ENCODE data around the gene HGF. TPM values are rescaled to one million over a fixed set of nuclear protein-coding genes. Genes with fewer than 3 reads are reported as not detected.

The HGF gene
- total RNA-seq, 2 experiments from 2014 or later, result not detected

- CTCF ChIA-PET, result no interaction called here
- POLR2A ChIA-PET, result no interaction called here
- DNase-seq, result no peak
Measured at GRCh38 chr7:81761821-81762220, 8.0 kb downstream of the HGF start.

GRCh38 chr7:81761031-81761430 lies 8.8 kb downstream of the HGF start:
- Mint-ChIP-seq H3K4me3 (no peak overlapping the region), H3K4me1 (no peaks in the 10 kb centered on the region), H3K9me3 (no peaks in the 10 kb centered on the region), H3K36me3 (ENCODE audit: low read depth) (no peaks in the 10 kb centered on the region), H3K27me3 (no peaks in the 10 kb centered on the region), H3K27ac (no peak overlapping the region)
- no peak for DNase-seq
- POLR2A ChIA-PET, result no interaction called here
- CTCF ChIA-PET, result no interaction called here

More at GRCh38 chr7:81761821-81762220, 8.0 kb downstream of the HGF start:
- Mint-ChIP-seq H3K4me3 (no peak overlapping the region), H3K9me3 (no peaks in the 10 kb centered on the region), H3K27me3 (no peaks in the 10 kb centered on the region), H3K4me1 (no peaks in the 10 kb centered on the region), H3K36me3 (ENCODE audit: low read depth) (no peaks in the 10 kb centered on the region), H3K27ac (no peak overlapping the region)

GRCh38 chr7:81754918-81755696 lies 14.7 kb downstream of the HGF start:
- DNase-seq, result no peak
- Mint-ChIP-seq H3K27ac (no peak overlapping the region), H3K27me3 (no peaks in the 10 kb centered on the region), H3K36me3 (ENCODE audit: low read depth) (no peaks in the 10 kb centered on the region), H3K4me1 (no peaks in the 10 kb centered on the region), H3K4me3 (no peak overlapping the region), H3K9me3 (no peaks in the 10 kb centered on the region)
- CTCF ChIA-PET, result no interaction called here
- POLR2A ChIA-PET, result no interaction called here

- H3K27me3 Mint-ChIP-seq, result no peaks in the 10 kb centered on the region
- no peaks in the 10 kb centered on the region for H3K9me3 Mint-ChIP-seq
- CTCF ChIA-PET, result no interaction called here
- no peak overlapping the region for H3K4me3 Mint-ChIP-seq
- no peaks in the 10 kb centered on the region for H3K4me1 Mint-ChIP-seq
- H3K36me3 Mint-ChIP-seq (ENCODE audit: low read depth), result no peaks in the 10 kb centered on the region
- POLR2A ChIA-PET, result no interaction called here
- DNase-seq, result no peak
- no peak overlapping the region for H3K27ac Mint-ChIP-seq
Measured at GRCh38 chr7:81753392-81753791, 16.5 kb downstream of the HGF start.

- H3K36me3 Mint-ChIP-seq (ENCODE audit: low read depth), result no peaks in the 10 kb centered on the region
- ChIA-PET POLR2A (no interaction called here), CTCF (no interaction called here)
- no peaks in the 10 kb centered on the region for H3K9me3 Mint-ChIP-seq
- no peaks in the 10 kb centered on the region for H3K27me3 Mint-ChIP-seq
- no peak for DNase-seq
- no peaks in the 10 kb centered on the region for H3K4me1 Mint-ChIP-seq
- no peak overlapping the region for H3K4me3 Mint-ChIP-seq
- H3K27ac Mint-ChIP-seq, result no peak overlapping the region
Measured at GRCh38 chr7:81752318-81752714, 17.5 kb downstream of the HGF start.

GRCh38 chr7:81751619-81752317 lies 18.1 kb downstream of the HGF start:
- ChIA-PET CTCF (no interaction called here), POLR2A (no interaction called here)
- Mint-ChIP-seq H3K4me3 (no peak overlapping the region), H3K27me3 (no peaks in the 10 kb centered on the region), H3K36me3 (ENCODE audit: low read depth) (no peaks in the 10 kb centered on the region), H3K9me3 (no peaks in the 10 kb centered on the region), H3K27ac (no peak overlapping the region), H3K4me1 (no peaks in the 10 kb centered on the region)
- DNase-seq, result no peak

GRCh38 chr7:81745637-81746036 lies 24.2 kb downstream of the HGF start:
- H3K4me1 Mint-ChIP-seq, result no peaks in the 10 kb centered on the region
- H3K4me3 Mint-ChIP-seq, result no peak overlapping the region
- H3K9me3 Mint-ChIP-seq, result no peaks in the 10 kb centered on the region
- H3K36me3 Mint-ChIP-seq (ENCODE audit: low read depth), result no peaks in the 10 kb centered on the region
- no peaks in the 10 kb centered on the region for H3K27me3 Mint-ChIP-seq
- no peak overlapping the region for H3K27ac Mint-ChIP-seq
- DNase-seq, result no peak
- CTCF ChIA-PET, result no interaction called here
- POLR2A ChIA-PET, result no interaction called here

GRCh38 chr7:81744389-81744788 lies 25.5 kb downstream of the HGF start:
- no peaks in the 10 kb centered on the region for H3K27me3 Mint-ChIP-seq
- POLR2A ChIA-PET, result no interaction called here
- H3K4me1 Mint-ChIP-seq, result no peaks in the 10 kb centered on the region
- no peak for DNase-seq
- H3K9me3 Mint-ChIP-seq, result no peaks in the 10 kb centered on the region
- no peak overlapping the region for H3K4me3 Mint-ChIP-seq
- CTCF ChIA-PET, result no interaction called here
- no peak overlapping the region for H3K27ac Mint-ChIP-seq
- H3K36me3 Mint-ChIP-seq (ENCODE audit: low read depth), result no peaks in the 10 kb centered on the region

GRCh38 chr7:81743665-81744064 lies 26.2 kb downstream of the HGF start:
- Mint-ChIP-seq H3K4me3 (no peak overlapping the region), H3K27me3 (no peaks in the 10 kb centered on the region), H3K27ac (no peak overlapping the region), H3K4me1 (no peaks in the 10 kb centered on the region), H3K36me3 (ENCODE audit: low read depth) (no peaks in the 10 kb centered on the region), H3K9me3 (no peaks in the 10 kb centered on the region)
- POLR2A ChIA-PET, result no interaction called here
- CTCF ChIA-PET, result no interaction called here
- DNase-seq, result no peak

GRCh38 chr7:81743201-81743600 lies 26.6 kb downstream of the HGF start:
- POLR2A ChIA-PET, result no interaction called here
- CTCF ChIA-PET, result no interaction called here
- H3K9me3 Mint-ChIP-seq, result no peaks in the 10 kb centered on the region
- H3K4me3 Mint-ChIP-seq, result no peak overlapping the region
- no peaks in the 10 kb centered on the region for H3K27me3 Mint-ChIP-seq
- no peaks in the 10 kb centered on the region for H3K4me1 Mint-ChIP-seq
- no peaks in the 10 kb centered on the region for H3K36me3 Mint-ChIP-seq (ENCODE audit: low read depth)
- no peak overlapping the region for H3K27ac Mint-ChIP-seq
- DNase-seq, result no peak

- Mint-ChIP-seq H3K27ac (no peak overlapping the region), H3K36me3 (ENCODE audit: low read depth) (no peaks in the 10 kb centered on the region), H3K4me3 (no peak overlapping the region), H3K4me1 (no peaks in the 10 kb centered on the region), H3K27me3 (no peaks in the 10 kb centered on the region), H3K9me3 (no peaks in the 10 kb centered on the region)
- ChIA-PET CTCF (no interaction called here), POLR2A (no interaction called here)
- DNase-seq, result no peak
Measured at GRCh38 chr7:81740403-81740802, 29.4 kb downstream of the HGF start.

GRCh38 chr7:81736091-81736490 lies 33.8 kb downstream of the HGF start:
- Mint-ChIP-seq H3K9me3 (no peaks in the 10 kb centered on the region), H3K36me3 (ENCODE audit: low read depth) (no peaks in the 10 kb centered on the region), H3K27me3 (no peaks in the 10 kb centered on the region), H3K4me1 (no peaks in the 10 kb centered on the region), H3K27ac (no peak overlapping the region), H3K4me3 (no peak overlapping the region)
- no peak for DNase-seq
- POLR2A ChIA-PET, result no interaction called here
- CTCF ChIA-PET, result no interaction called here

- no peaks in the 10 kb centered on the region for H3K36me3 Mint-ChIP-seq (ENCODE audit: low read depth)
- H3K4me1 Mint-ChIP-seq, result no peaks in the 10 kb centered on the region
- DNase-seq, result no peak
- POLR2A ChIA-PET, result no interaction called here
- CTCF ChIA-PET, result no interaction called here
- H3K27ac Mint-ChIP-seq, result no peak overlapping the region
- no peaks in the 10 kb centered on the region for H3K9me3 Mint-ChIP-seq
- no peak overlapping the region for H3K4me3 Mint-ChIP-seq
- H3K27me3 Mint-ChIP-seq, result no peaks in the 10 kb centered on the region
Measured at GRCh38 chr7:81725812-81726127, 44.1 kb downstream of the HGF start.

Measured in activated CD4-positive, alpha-beta T cell treated with anti-CD3 and anti-CD28 coated beads, Interleukin-2, amount 10 ng/mL, durations not matched to agents 7 days and 5 days (primary cell).